ENCODE results near the gene GALM. TPM values are rescaled to one million over a fixed set of nuclear protein-coding genes. Genes with fewer than 3 reads are reported as not detected.
"Not testable (repeated sequence)": the region's sequence is repeated elsewhere in the genome, so short reads cannot be mapped to it uniquely, and the experiment has no call there.

The GALM gene
- total RNA-seq, 1 donor from 2014 or later, result 1.6 TPM

DNA sequence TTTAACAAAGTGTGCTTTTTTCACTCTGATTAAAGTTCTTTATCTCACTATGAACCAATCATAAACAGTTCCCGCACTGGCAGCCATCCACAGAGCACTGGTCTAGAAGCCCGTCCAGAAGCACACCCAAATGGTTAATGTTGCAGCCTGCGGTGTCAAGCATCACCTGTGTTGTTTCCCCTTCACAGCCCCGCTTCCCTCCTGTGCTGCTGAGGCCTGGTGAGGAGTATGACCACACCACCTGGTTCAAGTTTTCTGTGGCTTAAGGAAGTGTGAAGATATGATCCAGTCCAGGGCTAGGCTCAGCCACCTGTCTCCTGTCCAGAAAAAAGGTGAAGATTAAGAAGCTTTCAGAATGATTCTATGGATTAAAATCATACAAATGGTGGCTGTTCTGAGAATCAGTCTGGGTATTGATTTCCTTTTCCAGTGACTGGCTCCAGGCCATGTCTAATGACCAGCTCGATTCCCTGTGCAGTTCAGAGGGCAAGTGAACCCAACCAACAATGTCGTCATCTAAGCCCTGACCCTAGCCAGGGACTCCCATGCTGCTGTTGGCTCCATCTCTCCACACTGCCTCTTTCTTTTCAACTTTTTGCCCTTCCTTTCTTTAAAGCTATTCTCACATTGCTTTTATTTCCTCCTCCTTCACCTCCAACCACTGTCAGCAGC is 67.5 kb downstream of the GALM start:
- FAIRE-seq (no peak), DNase-seq (ENCODE audit: low read depth) (no peak)
- TF ChIP-seq CTCF (IDR thresholded peaks at IDR 0.05; ENCODE audit: insufficient read depth, low read length, severe bottlenecking), result no peak
- H3K4me3 ChIP-seq (ENCODE audit: low read depth, low read length), result no peak overlapping the region
- H3K36me3 ChIP-seq (ENCODE audit: control insufficient read depth, insufficient read depth, low read length), result peaks cover 4% of the 10 kb centered on the region
- H3K27me3 ChIP-seq (ENCODE audit: control insufficient read depth, insufficient read depth, low read length), result no peaks in the 10 kb centered on the region

GRCh38 chr2:38734299-38735058 is 68.6 kb downstream of the GALM start:
- H3K4me3 ChIP-seq (ENCODE audit: low read depth, low read length), result no peak overlapping the region
- DNase-seq (ENCODE audit: low read depth) (no peak), FAIRE-seq (no peak)
- TF ChIP-seq CTCF (IDR thresholded peaks at IDR 0.05; ENCODE audit: insufficient read depth, low read length, severe bottlenecking), result no peak
- no peaks in the 10 kb centered on the region for H3K27me3 ChIP-seq (ENCODE audit: control insufficient read depth, insufficient read depth, low read length)
- peaks cover 4% of the 10 kb centered on the region for H3K36me3 ChIP-seq (ENCODE audit: control insufficient read depth, insufficient read depth, low read length)

GRCh38 chr2:38735999-38736320 is 70.0 kb downstream of the GALM start:
- Histone ChIP-seq H3K4me3 (ENCODE audit: low read depth, low read length) (no peak overlapping the region), H3K27me3 (ENCODE audit: control insufficient read depth, insufficient read depth, low read length) (no peaks in the 10 kb centered on the region), H3K36me3 (ENCODE audit: control insufficient read depth, insufficient read depth, low read length) (peaks cover 4% of the 10 kb centered on the region)
- FAIRE-seq, result no peak
- no peak for DNase-seq (ENCODE audit: low read depth)
- TF ChIP-seq CTCF (IDR thresholded peaks at IDR 0.05; ENCODE audit: insufficient read depth, low read length, severe bottlenecking), result no peak

GRCh38 chr2:38737000-38737698 is 71.2 kb downstream of the GALM start:
- DNase-seq (ENCODE audit: low read depth); FAIRE-seq; H3K36me3 ChIP-seq (ENCODE audit: control insufficient read depth, insufficient read depth, low read length): not testable (repeated sequence)

GRCh38 chr2:38737925-38738324 is 72.0 kb downstream of the GALM start:
- no peak for DNase-seq (ENCODE audit: low read depth)
- FAIRE-seq, result no peak
- H3K36me3 ChIP-seq (ENCODE audit: control insufficient read depth, insufficient read depth, low read length), result peaks cover 4% of the 10 kb centered on the region
- no peak overlapping the region for H3K4me3 ChIP-seq (ENCODE audit: low read depth, low read length)
- TF ChIP-seq CTCF (IDR thresholded peaks at IDR 0.05; ENCODE audit: insufficient read depth, low read length, severe bottlenecking), result no peak
- no peaks in the 10 kb centered on the region for H3K27me3 ChIP-seq (ENCODE audit: control insufficient read depth, insufficient read depth, low read length)

More at GRCh38 chr2:38737000-38737698, 71.2 kb downstream of the GALM start:
- not testable (repeated sequence) for H3K4me3 ChIP-seq (ENCODE audit: low read depth, low read length); H3K27me3 ChIP-seq (ENCODE audit: control insufficient read depth, insufficient read depth, low read length)

- no peak for FAIRE-seq
- Histone ChIP-seq H3K27me3 (ENCODE audit: control insufficient read depth, insufficient read depth, low read length) (no peaks in the 10 kb centered on the region), H3K36me3 (ENCODE audit: control insufficient read depth, insufficient read depth, low read length) (peaks cover 4% of the 10 kb centered on the region), H3K4me3 (ENCODE audit: low read depth, low read length) (no peak overlapping the region)
- DNase-seq (ENCODE audit: low read depth), result no peak
- TF ChIP-seq CTCF (IDR thresholded peaks at IDR 0.05; ENCODE audit: insufficient read depth, low read length, severe bottlenecking), result no peak
These were observed 73.6 kb downstream of the GALM start for GRCh38 chr2:38739524-38739923.

Measured in bronchial epithelial cell (primary cell).